HepG2 (cell line): ENCODE data around the gene IL2RA. TPM values are rescaled to one million over a fixed set of nuclear protein-coding genes. Genes with fewer than 3 reads are reported as not detected.

Experiments used
- ARNT2 ChIP-seq: sonication (generic); formaldehyde crosslinking; IDR thresholded peaks from 2 replicates; pipeline ENCODE4 v1.8.0; 2022; ENCODE audit warnings: mild to moderate bottlenecking, low read depth, missing genetic modification reagents, moderate library complexity
- ASH2L ChIP-seq: fragments of 300-600, 200-600 bp; sonication (generic); IDR thresholded peaks from 2 replicates; pipeline ENCODE4 v1.7.0; 2017; ENCODE audit warnings: low read depth, mild to moderate bottlenecking, moderate library complexity, mixed read lengths, low read length; ENCODE audit not compliant: insufficient read length
- SPEN ChIP-seq: sonication (generic); formaldehyde crosslinking; IDR thresholded peaks from 2 replicates; pipeline ENCODE4 v1.5.1; 2020; ENCODE audit warnings: low read depth, mild to moderate bottlenecking, missing genetic modification reagents
- SYNCRIP ChIP-seq: fragments of 200-400 bp; formaldehyde crosslinking; IDR thresholded peaks from 2 replicates; pipeline ENCODE4 v1.6.1; 2018; ENCODE audit warnings: mild to moderate bottlenecking, low read depth, low read length; ENCODE audit not compliant: insufficient read depth
- TAF15 ChIP-seq: fragments of 200-400 bp; formaldehyde crosslinking; IDR thresholded peaks from one replicate; pipeline ENCODE4 v1.6.1; 2018; ENCODE audit warnings: mild to moderate bottlenecking, low read depth, low read length; ENCODE audit not compliant: poor library complexity, severe bottlenecking
- ZIK1 ChIP-seq: sonication (generic); formaldehyde crosslinking; IDR thresholded peaks from 2 replicates; pipeline ENCODE4 v1.5.0; 2020; ENCODE audit warnings: mild to moderate bottlenecking, low read depth, missing genetic modification reagents, borderline replicate concordance
- ZMAT5 ChIP-seq: sonication (generic); formaldehyde crosslinking; IDR thresholded peaks from 2 replicates; pipeline ENCODE4 v1.5.0; 2020; ENCODE audit warnings: mild to moderate bottlenecking, low read depth, missing genetic modification reagents, borderline replicate concordance
- ZNF10 ChIP-seq: sonication (generic); formaldehyde crosslinking; IDR thresholded peaks from 2 replicates; pipeline ENCODE4 v1.4.0; 2020; ENCODE audit warnings: mild to moderate bottlenecking, low read depth, missing genetic modification reagents, borderline replicate concordance
- ZNF556 ChIP-seq: sonication (generic); formaldehyde crosslinking; IDR thresholded peaks from 2 replicates; pipeline ENCODE4 v1.4.0; 2020; ENCODE audit warnings: mild to moderate bottlenecking, missing genetic modification reagents, borderline replicate concordance
- ZNF616 ChIP-seq: sonication (generic); formaldehyde crosslinking; IDR thresholded peaks from 2 replicates; pipeline ENCODE4 v1.5.0; 2020; ENCODE audit warnings: low read depth, mild to moderate bottlenecking, missing genetic modification reagents
- ZNF619 ChIP-seq: sonication (generic); formaldehyde crosslinking; IDR thresholded peaks from 2 replicates; pipeline ENCODE4 v1.4.0; 2020; ENCODE audit warnings: mild to moderate bottlenecking, missing genetic modification reagents
- polyA plus RNA-seq, 8 experiments: library from polyadenylated mRNA; depleted of rRNA in 3 of 8; stranded (reverse) in 7 of 8; unstranded in 1 of 8; fragments of >200 nt; fragmentation: Illumina TruSeq in 4 of 8; extraction: Trizol in 4 of 8; gene quantifications; 2 replicates each; pipeline versions ENCODE4 v1.2.1 to v1.2.3, GENCODE V29; 2011 to 2016; ENCODE audit warnings: low read depth in 4 of 8, missing spikeins in 1 of 8, mixed read lengths in 1 of 8; ENCODE audit not compliant: insufficient read depth in 1 of 8
- total RNA-seq, 5 experiments: library from RNA; depleted of rRNA; stranded (reverse); fragments of >200 nt; fragmentation: Illumina TruSeq; extraction: Trizol; gene quantifications; 2 replicates each; pipeline ENCODE4 v1.2.3, GENCODE V29; 2016; ENCODE audit warnings: low read depth in 1 of 5
- TF ChIP-seq, protein P1 (sequence below): sonication (generic); formaldehyde crosslinking; IDR thresholded peaks from 2 replicates; pipeline ENCODE4 v1.5.0; 2020; ENCODE audit warnings: mild to moderate bottlenecking, missing genetic modification reagents, borderline replicate concordance
- TF ChIP-seq, protein P2 (sequence below): IDR thresholded peaks from 2 replicates; pipeline ENCODE4 v1.6.1; 2016; ENCODE audit warnings: low read depth
- TF ChIP-seq, protein P3 (sequence below): IDR thresholded peaks from 2 replicates; pipeline ENCODE4 v1.6.1; 2016; ENCODE audit warnings: mild to moderate bottlenecking, missing biosample characterization, missing genetic modification reagents
- TF ChIP-seq, protein P4 (sequence below): sonication (generic); formaldehyde crosslinking; IDR thresholded peaks from 2 replicates; pipeline ENCODE4 v1.8.1; 2023; ENCODE audit warnings: mild to moderate bottlenecking, inconsistent platforms, moderate library complexity, missing genetic modification reagents, borderline replicate concordance

IL2RA gene
- total and polyA plus RNA-seq, 2 of the 13 experiments (the other 11 are each of a cell fraction or from before 2014, with no cell fraction given) = not detected

DNA sequence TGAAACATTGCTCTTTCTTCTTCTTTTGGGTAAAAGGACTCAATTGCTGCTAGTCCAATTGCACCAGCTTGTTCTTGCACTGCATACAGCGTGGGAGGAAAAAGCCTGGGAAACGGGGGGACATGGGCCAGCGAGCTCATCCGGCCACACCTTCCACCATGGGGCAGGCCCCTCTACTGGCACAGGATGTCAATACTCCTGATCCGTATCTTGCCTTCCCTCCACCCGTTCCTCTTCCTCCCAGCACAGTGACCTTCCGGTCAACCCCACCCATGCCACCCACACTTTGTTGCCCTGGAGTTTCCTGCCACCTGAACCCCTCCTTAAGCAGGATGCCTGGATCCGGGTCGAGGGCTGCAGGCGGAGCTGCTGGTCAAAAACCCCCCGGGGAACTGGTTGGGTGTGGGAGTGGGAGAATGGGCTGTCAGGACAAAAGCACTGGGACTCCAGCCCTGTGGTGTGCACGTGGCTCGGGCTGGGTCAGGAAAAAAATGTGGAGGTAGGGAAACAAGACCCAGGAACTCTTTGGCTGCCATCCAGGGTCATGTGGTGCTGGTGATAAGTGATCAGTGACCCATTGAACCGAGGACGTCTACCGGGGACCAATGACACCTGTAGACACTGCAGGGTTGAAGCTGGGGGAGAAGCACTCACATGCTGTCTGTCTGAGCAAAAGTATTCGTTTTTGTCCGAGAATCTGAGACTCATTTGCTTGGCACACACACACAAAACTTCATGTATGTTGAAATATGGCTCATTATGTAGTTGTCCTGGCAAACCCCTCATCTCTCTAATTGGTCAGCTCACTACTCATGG lies 8.1 kb downstream of the IL2RA start (continued):
- TF ChIP-seq ZNF619 (CRISPR knock-in tag) (no peak), ZMAT5 (CRISPR knock-in tag) (no peak), SYNCRIP (no peak), TAF15 (no peak), ASH2L (no peak), ZNF556 (CRISPR knock-in tag) (0 out of 2 replicates have a peak, but pooled peaks have one; percentile 30), SPEN (peak; percentile 50; the same call in 1 of the 2 replicates), ZNF616 (CRISPR knock-in tag) (no peak), ZIK1 (CRISPR knock-in tag) (peak; percentile 95), ZNF10 (CRISPR knock-in tag) (no peak), ARNT2 (CRISPR knock-in tag) (no peak)
- TF ChIP-seq, protein P1, sequence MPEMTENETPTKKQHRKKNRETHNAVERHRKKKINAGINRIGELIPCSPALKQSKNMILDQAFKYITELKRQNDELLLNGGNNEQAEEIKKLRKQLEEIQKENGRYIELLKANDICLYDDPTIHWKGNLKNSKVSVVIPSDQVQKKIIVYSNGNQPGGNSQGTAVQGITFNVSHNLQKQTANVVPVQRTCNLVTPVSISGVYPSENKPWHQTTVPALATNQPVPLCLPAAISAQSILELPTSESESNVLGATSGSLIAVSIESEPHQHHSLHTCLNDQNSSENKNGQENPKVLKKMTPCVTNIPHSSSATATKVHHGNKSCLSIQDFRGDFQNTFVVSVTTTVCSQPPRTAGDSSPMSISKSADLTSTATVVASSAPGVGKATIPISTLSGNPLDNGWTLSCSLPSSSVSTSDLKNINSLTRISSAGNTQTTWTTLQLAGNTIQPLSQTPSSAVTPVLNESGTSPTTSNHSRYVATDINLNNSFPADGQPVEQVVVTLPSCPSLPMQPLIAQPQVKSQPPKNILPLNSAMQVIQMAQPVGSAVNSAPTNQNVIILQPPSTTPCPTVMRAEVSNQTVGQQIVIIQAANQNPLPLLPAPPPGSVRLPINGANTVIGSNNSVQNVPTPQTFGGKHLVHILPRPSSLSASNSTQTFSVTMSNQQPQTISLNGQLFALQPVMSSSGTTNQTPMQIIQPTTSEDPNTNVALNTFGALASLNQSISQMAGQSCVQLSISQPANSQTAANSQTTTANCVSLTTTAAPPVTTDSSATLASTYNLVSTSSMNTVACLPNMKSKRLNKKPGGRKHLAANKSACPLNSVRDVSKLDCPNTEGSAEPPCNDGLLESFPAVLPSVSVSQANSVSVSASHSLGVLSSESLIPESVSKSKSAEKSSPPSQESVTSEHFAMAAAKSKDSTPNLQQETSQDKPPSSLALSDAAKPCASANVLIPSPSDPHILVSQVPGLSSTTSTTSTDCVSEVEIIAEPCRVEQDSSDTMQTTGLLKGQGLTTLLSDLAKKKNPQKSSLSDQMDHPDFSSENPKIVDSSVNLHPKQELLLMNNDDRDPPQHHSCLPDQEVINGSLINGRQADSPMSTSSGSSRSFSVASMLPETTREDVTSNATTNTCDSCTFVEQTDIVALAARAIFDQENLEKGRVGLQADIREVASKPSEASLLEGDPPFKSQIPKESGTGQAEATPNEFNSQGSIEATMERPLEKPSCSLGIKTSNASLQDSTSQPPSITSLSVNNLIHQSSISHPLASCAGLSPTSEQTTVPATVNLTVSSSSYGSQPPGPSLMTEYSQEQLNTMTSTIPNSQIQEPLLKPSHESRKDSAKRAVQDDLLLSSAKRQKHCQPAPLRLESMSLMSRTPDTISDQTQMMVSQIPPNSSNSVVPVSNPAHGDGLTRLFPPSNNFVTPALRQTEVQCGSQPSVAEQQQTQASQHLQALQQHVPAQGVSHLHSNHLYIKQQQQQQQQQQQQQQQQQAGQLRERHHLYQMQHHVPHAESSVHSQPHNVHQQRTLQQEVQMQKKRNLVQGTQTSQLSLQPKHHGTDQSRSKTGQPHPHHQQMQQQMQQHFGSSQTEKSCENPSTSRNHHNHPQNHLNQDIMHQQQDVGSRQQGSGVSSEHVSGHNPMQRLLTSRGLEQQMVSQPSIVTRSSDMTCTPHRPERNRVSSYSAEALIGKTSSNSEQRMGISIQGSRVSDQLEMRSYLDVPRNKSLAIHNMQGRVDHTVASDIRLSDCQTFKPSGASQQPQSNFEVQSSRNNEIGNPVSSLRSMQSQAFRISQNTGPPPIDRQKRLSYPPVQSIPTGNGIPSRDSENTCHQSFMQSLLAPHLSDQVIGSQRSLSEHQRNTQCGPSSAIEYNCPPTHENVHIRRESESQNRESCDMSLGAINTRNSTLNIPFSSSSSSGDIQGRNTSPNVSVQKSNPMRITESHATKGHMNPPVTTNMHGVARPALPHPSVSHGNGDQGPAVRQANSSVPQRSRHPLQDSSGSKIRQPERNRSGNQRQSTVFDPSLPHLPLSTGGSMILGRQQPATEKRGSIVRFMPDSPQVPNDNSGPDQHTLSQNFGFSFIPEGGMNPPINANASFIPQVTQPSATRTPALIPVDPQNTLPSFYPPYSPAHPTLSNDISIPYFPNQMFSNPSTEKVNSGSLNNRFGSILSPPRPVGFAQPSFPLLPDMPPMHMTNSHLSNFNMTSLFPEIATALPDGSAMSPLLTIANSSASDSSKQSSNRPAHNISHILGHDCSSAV (CRISPR knock-in tag) = no peak
- TF ChIP-seq, protein P2, sequence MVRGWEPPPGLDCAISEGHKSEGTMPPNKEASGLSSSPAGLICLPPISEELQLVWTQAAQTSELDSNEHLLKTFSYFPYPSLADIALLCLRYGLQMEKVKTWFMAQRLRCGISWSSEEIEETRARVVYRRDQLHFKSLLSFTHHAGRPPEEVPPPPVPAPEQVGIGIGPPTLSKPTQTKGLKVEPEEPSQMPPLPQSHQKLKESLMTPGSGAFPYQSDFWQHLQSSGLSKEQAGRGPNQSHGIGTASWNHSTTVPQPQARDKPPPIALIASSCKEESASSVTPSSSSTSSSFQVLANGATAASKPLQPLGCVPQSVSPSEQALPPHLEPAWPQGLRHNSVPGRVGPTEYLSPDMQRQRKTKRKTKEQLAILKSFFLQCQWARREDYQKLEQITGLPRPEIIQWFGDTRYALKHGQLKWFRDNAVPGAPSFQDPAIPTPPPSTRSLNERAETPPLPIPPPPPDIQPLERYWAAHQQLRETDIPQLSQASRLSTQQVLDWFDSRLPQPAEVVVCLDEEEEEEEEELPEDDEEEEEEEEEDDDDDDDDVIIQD = no peak
- TF ChIP-seq, protein P3, sequence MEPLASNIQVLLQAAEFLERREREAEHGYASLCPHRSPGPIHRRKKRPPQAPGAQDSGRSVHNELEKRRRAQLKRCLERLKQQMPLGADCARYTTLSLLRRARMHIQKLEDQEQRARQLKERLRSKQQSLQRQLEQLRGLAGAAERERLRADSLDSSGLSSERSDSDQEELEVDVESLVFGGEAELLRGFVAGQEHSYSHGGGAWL (CRISPR knock-in tag) = no peak; the same call in 1 of the 2 replicates
- TF ChIP-seq, protein P4, sequence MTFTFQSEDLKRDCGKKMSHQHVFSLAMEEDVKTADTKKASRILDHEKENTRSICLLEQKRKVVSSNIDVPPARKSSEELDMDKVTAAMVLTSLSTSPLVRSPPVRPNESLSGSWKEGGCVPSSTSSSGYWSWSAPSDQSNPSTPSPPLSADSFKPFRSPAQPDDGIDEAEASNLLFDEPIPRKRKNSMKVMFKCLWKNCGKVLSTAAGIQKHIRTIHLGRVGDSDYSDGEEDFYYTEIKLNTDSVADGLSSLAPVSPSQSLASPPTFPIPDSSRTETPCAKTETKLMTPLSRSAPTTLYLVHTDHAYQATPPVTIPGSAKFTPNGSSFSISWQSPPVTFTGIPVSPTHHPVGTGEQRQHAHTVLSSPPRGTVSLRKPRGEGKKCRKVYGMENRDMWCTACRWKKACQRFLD (CRISPR knock-in tag) = no peak
